Fibroblast of lung (primary cell): Measurements from ENCODE around the gene ROBO2. TPM values are rescaled to one million over a fixed set of nuclear protein-coding genes. Genes with fewer than 3 reads are reported as not detected.

Experiments
- DNase-seq, 2 donors: peaks; one replicate each; pipeline versions ENCODE4 v3.0.0 to v3.0.0-alpha.2; 2010; ENCODE audit warnings: low read depth in 2 of 2
- H2AFZ ChIP-seq: 2 replicates; pipeline ENCODE4 v1.5.1; 2012; ENCODE audit warnings: low read length, control low read depth, inconsistent platforms
- H3K27ac ChIP-seq: 2 replicates; pipeline ENCODE4 v1.5.1; 2011; ENCODE audit warnings: low read length, control low read depth; ENCODE audit not compliant: insufficient read depth
- H3K27me3 ChIP-seq: 2 replicates; pipeline ENCODE4 v1.5.1; 2011; ENCODE audit warnings: mild to moderate bottlenecking, low read length; ENCODE audit not compliant: control insufficient read depth, insufficient read depth
- H3K36me3 ChIP-seq: 2 replicates; pipeline ENCODE4 v1.5.1; 2011; ENCODE audit warnings: low read length; ENCODE audit not compliant: control insufficient read depth, insufficient read depth
- H3K4me1 ChIP-seq: 2 replicates; pipeline ENCODE4 v1.5.1; 2011; ENCODE audit warnings: low read length; ENCODE audit not compliant: control insufficient read depth, insufficient read depth; ENCODE audit errors: extremely low read depth
- H3K4me2 ChIP-seq: 2 replicates; pipeline ENCODE4 v1.5.1; 2011; ENCODE audit warnings: low read length, control low read depth; ENCODE audit not compliant: insufficient read depth; ENCODE audit errors: extremely low read depth
- H3K4me3 ChIP-seq, 4 experiments: fragments of 200-600 bp in 1 of 4; sonication (generic) in 1 of 4; replicated peaks in 1 of 4; 2 replicates each; pipeline ENCODE4 v1.5.1; 2011 to 2016; ENCODE audit warnings: low read length in 4 of 4, low read depth in 3 of 4, mild to moderate bottlenecking in 3 of 4, control low read depth in 2 of 4, inconsistent platforms in 1 of 4, mixed read lengths in 1 of 4; ENCODE audit not compliant: insufficient read depth in 1 of 4; ENCODE audit errors: control extremely low read depth in 1 of 4
- H3K79me2 ChIP-seq: 2 replicates; pipeline ENCODE4 v1.5.1; 2012; ENCODE audit warnings: mild to moderate bottlenecking, low read length, inconsistent platforms; ENCODE audit not compliant: control insufficient read depth, insufficient read depth
- H3K9ac ChIP-seq: 2 replicates; pipeline ENCODE4 v1.5.1; 2011; ENCODE audit warnings: mild to moderate bottlenecking, low read length, control low read depth; ENCODE audit not compliant: insufficient read depth
- H3K9me3 ChIP-seq: 2 replicates; pipeline ENCODE4 v1.5.1; 2012; ENCODE audit warnings: low read depth, low read length; ENCODE audit not compliant: control insufficient read depth, insufficient read depth
- H4K20me1 ChIP-seq: 2 replicates; pipeline ENCODE4 v1.5.1; 2011; ENCODE audit warnings: low read length; ENCODE audit not compliant: control insufficient read depth, insufficient read depth; ENCODE audit errors: extremely low read depth
- EZH2 ChIP-seq: IDR thresholded peaks from 2 replicates; pipeline ENCODE4 v1.5.1; 2012; ENCODE audit warnings: low read length, control low read depth, mild to moderate bottlenecking; ENCODE audit errors: missing control alignments
- polyA plus RNA-seq, 2 donors: library from polyadenylated mRNA; depleted of rRNA in 1 of 2; stranded (reverse) in 1 of 2; unstranded in 1 of 2; fragments of >200 nt; gene quantifications; 2 replicates each; pipeline ENCODE4 v1.2.1, GENCODE V29; 2011 to 2012; ENCODE audit warnings: missing spikeins in 1 of 2
- total RNA-seq: library from RNA; depleted of rRNA; stranded (reverse); fragments of >200 nt; gene quantifications from 2 replicates; pipeline ENCODE4 v1.2.1, GENCODE V29; 2014
- TF ChIP-seq, protein P1 (sequence below), 2 donors: IDR thresholded peaks in 1 of 2; conservative IDR thresholded peaks in 1 of 2; 1 replicate in 1 of 2; 2 replicates in 1 of 2; pipeline ENCODE4 v1.5.1; 2011 to 2012; ENCODE audit warnings: low read length in 2 of 2, control low read depth in 1 of 2, inconsistent platforms in 1 of 2, low read depth in 1 of 2, mild to moderate bottlenecking in 1 of 2

Gene ROBO2
- total and polyA plus RNA-seq, 2 donors (not counting 1 experiment from before 2014, with no cell fraction given), result 0.83 to 1.5 TPM

DNA sequence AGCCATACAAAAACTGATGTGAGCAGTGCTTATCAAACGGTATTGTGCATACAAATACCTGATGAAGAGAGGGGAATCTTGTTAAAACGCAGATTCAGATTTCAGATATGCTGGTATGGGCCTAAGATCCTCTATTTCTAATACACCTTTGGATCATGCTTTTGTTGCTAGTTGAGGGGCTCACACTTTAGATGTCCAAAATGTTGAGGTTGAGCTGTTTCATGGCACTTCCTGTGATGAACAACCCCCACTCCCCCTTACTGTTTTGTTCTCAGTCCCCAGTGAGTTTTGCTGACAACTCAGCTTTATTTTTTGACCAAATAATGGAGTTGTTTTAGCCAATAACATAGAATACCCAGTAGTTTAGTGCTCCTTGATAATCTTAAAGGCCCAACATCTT is 53.2 kb downstream of the ROBO2 start:
- Histone ChIP-seq H3K27me3 (no peaks in the 10 kb centered on the region), H2AFZ (no peak overlapping the region), H3K9me3 (no peaks in the 10 kb centered on the region), H3K4me3 (no peak overlapping the region), H3K36me3 (no peaks in the 10 kb centered on the region), H3K27ac (no peak overlapping the region), H4K20me1 (no peaks in the 10 kb centered on the region), H3K79me2 (no peaks in the 10 kb centered on the region), H3K4me1 (no peaks in the 10 kb centered on the region), H3K4me2 (no peak overlapping the region), H3K9ac (no peak overlapping the region)
- TF ChIP-seq EZH2, result no peak
- TF ChIP-seq, protein P1, sequence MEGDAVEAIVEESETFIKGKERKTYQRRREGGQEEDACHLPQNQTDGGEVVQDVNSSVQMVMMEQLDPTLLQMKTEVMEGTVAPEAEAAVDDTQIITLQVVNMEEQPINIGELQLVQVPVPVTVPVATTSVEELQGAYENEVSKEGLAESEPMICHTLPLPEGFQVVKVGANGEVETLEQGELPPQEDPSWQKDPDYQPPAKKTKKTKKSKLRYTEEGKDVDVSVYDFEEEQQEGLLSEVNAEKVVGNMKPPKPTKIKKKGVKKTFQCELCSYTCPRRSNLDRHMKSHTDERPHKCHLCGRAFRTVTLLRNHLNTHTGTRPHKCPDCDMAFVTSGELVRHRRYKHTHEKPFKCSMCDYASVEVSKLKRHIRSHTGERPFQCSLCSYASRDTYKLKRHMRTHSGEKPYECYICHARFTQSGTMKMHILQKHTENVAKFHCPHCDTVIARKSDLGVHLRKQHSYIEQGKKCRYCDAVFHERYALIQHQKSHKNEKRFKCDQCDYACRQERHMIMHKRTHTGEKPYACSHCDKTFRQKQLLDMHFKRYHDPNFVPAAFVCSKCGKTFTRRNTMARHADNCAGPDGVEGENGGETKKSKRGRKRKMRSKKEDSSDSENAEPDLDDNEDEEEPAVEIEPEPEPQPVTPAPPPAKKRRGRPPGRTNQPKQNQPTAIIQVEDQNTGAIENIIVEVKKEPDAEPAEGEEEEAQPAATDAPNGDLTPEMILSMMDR (conservative IDR thresholded peaks at IDR 0.05 in 1 of 2, IDR thresholded peaks at IDR 0.05 in 1 of 2; ENCODE audit: low read depth in 1 of 2, low read length in 2 of 2), result no peak
- DNase-seq, result no peak

DNA sequence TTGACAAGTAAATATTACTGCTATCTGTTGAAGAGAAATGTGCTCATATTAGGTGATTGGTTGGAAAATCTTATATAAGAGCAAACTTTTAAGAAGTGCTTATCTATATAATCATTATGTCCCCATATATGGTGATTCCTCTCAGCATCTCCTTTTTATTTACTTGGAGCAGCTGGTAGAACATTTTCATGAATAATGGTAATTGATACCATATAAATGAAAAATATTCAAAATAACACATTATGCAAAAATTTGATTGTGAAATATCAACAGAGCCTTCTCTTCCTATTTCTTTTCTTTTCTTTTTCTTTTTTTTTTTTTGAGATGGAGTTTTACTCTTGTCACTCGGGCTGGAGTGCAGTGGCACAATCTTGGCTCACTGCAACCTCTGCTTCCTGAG is 56.2 kb downstream of the ROBO2 start:
- DNase-seq, result no peak
- no peaks in the 10 kb centered on the region for H4K20me1 ChIP-seq
- H3K27ac ChIP-seq, result no peak overlapping the region
- H3K4me2 ChIP-seq, result no peak overlapping the region
- no peaks in the 10 kb centered on the region for H3K79me2 ChIP-seq
- no peak overlapping the region for H3K4me3 ChIP-seq
- H3K9me3 ChIP-seq, result no peaks in the 10 kb centered on the region
- no peaks in the 10 kb centered on the region for H3K27me3 ChIP-seq
- H3K9ac ChIP-seq, result no peak overlapping the region
- TF ChIP-seq EZH2, result no peak
- TF ChIP-seq, protein P1 (conservative IDR thresholded peaks at IDR 0.05 in 1 of 2, IDR thresholded peaks at IDR 0.05 in 1 of 2; ENCODE audit: low read depth in 1 of 2, low read length in 2 of 2), result no peak
- no peaks in the 10 kb centered on the region for H3K4me1 ChIP-seq
- H2AFZ ChIP-seq, result no peak overlapping the region
- no peaks in the 10 kb centered on the region for H3K36me3 ChIP-seq

DNA sequence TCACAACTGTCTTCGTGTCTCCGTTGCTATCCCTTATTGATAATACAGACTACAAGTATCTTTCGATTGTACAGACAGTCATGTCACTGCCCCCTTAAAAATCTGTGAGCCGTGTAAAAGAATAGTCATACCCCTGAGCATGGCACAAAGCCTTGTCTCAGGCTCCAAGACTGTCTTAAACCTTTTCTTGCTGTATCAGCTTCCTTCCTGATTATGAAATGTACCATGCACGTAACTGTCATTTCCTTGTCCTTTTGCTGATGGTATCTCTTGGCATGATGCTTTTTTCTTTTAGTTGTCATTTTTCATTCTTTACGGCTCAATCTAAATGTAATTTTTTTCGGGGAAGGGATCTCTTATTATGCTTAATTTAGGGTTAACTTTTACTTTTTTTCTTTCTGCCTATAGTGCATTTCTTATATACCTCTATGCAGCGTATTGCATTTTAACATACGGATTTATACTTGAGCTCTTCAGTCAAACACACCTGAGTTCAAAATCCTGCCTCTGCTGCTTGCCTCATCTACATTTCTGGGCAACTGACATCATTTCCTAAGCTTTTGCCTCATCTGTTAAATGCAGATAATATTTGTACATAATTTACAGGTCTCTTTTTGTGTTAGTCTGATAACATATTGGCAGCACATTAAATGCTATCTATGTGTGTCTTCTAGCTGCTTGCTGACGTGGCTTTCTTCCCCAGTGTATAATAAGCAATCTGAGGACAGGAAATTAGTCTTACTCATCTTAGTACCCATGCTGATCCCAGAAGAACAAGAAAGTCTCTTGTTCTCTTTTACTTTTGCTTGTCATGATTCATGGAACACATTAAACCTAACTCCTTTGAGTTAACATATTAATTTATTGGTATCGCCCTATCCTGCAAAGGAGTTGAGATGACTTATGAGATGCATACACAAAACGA is 57.3 kb downstream of the ROBO2 start:
- TF ChIP-seq EZH2, result no peak
- TF ChIP-seq, protein P1 (conservative IDR thresholded peaks at IDR 0.05 in 1 of 2, IDR thresholded peaks at IDR 0.05 in 1 of 2; ENCODE audit: low read depth in 1 of 2, low read length in 2 of 2), result no peak
- Histone ChIP-seq H3K4me1 (no peaks in the 10 kb centered on the region), H3K79me2 (no peaks in the 10 kb centered on the region), H3K4me2 (no peak overlapping the region), H3K27ac (no peak overlapping the region), H3K9ac (no peak overlapping the region), H3K9me3 (no peaks in the 10 kb centered on the region), H3K27me3 (no peaks in the 10 kb centered on the region), H2AFZ (no peak overlapping the region), H3K4me3 (no peak overlapping the region), H3K36me3 (no peaks in the 10 kb centered on the region), H4K20me1 (no peaks in the 10 kb centered on the region)
- DNase-seq, result peak in 1 of 2 donors; percentile 1
